Transverse colon (tissue), 3 donors: ENCODE data around the gene NNAT.

Experiments used
- CTCF ChIP-seq, 5 experiments: fragments of 200-600 bp in 3 of 5; fragments of 450-650 bp in 2 of 5; sonication (generic) in 3 of 5; IDR thresholded peaks; 1 replicate in 2 of 5; 2 replicates in 3 of 5; pipeline ENCODE4 v1.5.1; 2016 to 2017; ENCODE audit warnings: antibody characterized with exemption in 5 of 5, inconsistent platforms in 3 of 5, mild to moderate bottlenecking in 2 of 5, moderate library complexity in 1 of 5
- POLR2A ChIP-seq: fragments of 450-650 bp; IDR thresholded peaks from one replicate; pipeline ENCODE4 v1.6.1; 2016; ENCODE audit warnings: antibody characterized with exemption, mild to moderate bottlenecking, moderate library complexity

- TF ChIP-seq CTCF (IDR thresholded peaks at IDR 0.05), result no peak
- no peak for TF ChIP-seq POLR2A
These were observed 44.2 kb downstream of the NNAT start for GRCh38 chr20:37565134-37565811.
